Right lobe of liver (tissue), 6 donors: ENCODE data around the gene THEMIS. TPM values are rescaled to one million over a fixed set of nuclear protein-coding genes. Genes with fewer than 3 reads are reported as not detected.

Source experiments
- ATAC-seq, 4 donors: fragments of 200-7000 bp; cut with Tn5 transposase; one replicate each; pipeline ENCODE4 v1.9.1; 2020; ENCODE audit warnings: mild to moderate bottlenecking in 4 of 4, moderate library complexity in 4 of 4
- DNase-seq, 3 donors: peaks; one replicate each; pipeline ENCODE4 v3.0.0-alpha.2; 2020
- H3K27ac ChIP-seq, 3 donors: fragments of 200-600 bp; one replicate each; pipeline ENCODE4 v1.8.0; 2022
- H3K27me3 ChIP-seq, 2 donors: fragments of 200-600 bp; one replicate each; pipeline ENCODE4 v1.8.0; 2022
- H3K36me3 ChIP-seq, 4 donors: fragments of 200-600 bp; sonication (generic) in 1 of 4; one replicate each; pipeline versions ENCODE4 v1.5.1 to v1.8.0; 2017 to 2022; ENCODE audit warnings: control low read depth in 1 of 4
- H3K4me1 ChIP-seq, 4 donors: fragments of 200-600 bp; sonication (generic) in 1 of 4; one replicate each; pipeline versions ENCODE4 v1.5.1 to v1.8.0; 2017 to 2022; ENCODE audit warnings: control low read depth in 1 of 4
- H3K4me3 ChIP-seq, 3 donors: fragments of 200-600 bp; one replicate each; pipeline ENCODE4 v1.8.0; 2022
- H3K9me3 ChIP-seq, 4 donors: fragments of 200-600 bp; sonication (generic) in 1 of 4; one replicate each; pipeline versions ENCODE4 v1.5.1 to v1.8.0; 2017 to 2022; ENCODE audit warnings: control low read depth in 1 of 4
- CTCF ChIP-seq, 4 donors: fragments of 200-600 bp in 3 of 4; fragments of 450-650 bp in 1 of 4; IDR thresholded peaks; one replicate each; pipeline versions ENCODE4 v1.5.1 to v1.8.0; 2016 to 2022; ENCODE audit warnings: antibody characterized with exemption in 4 of 4, mild to moderate bottlenecking in 2 of 4
- POLR2A ChIP-seq: fragments of 450-650 bp; IDR thresholded peaks from one replicate; pipeline ENCODE4 v1.6.1; 2017; ENCODE audit warnings: antibody characterized with exemption, mild to moderate bottlenecking
- WGBS: methylation state at CpG from one replicate; pipeline ENCODE4 v1.1.6; 2018; ENCODE audit warnings: low coverage, low lambda C conversion rate; ENCODE audit not compliant: insufficient coverage; ENCODE audit errors: missing lambda C conversion rate; 5-methylcytosine and 5-hydroxymethylcytosine counted together
- intact Hi-C, 2 donors: fragments of 100-400 bp; cut with DNase I; formaldehyde crosslinking; loops; one replicate each; pipeline versions ENCODE4 v1.11.2 to v1.14.1; 2022
- total RNA-seq, 6 experiments: library from RNA; depleted of rRNA in 2 of 6; stranded (reverse); fragments of >200 nt in 2 of 6; fragmentation: NEBNext Ultra II Directional in 3 of 6; extraction: Animal tissue kit (Norgen Biotek cat#: 25700) in 3 of 6; gene quantifications; one replicate each; pipeline versions ENCODE4 v1.1.0 to v1.2.4, GENCODE V29; 2016 to 2023
- donor health status: DM: no; HTN: yes; CAD: no.
- donor health status: DM: no; HTN: no; CAD: no.
- donor health status: DM: no; HTN: no; CAD: no.
- donor health status: DM: no; HTN: yes; CAD: no.
- donor health status: DM: no; HTN: yes; CAD: no.

THEMIS gene
- total RNA-seq, 6 experiments from 2014 or later: 0.09 to 0.61 (median 0.17) TPM; not detected in 1

GRCh38 chr6:127776320-127776719, 124.5 kb downstream of the THEMIS start:
- WGBS: 25% methylated on average over 2 of the region's 2 CpGs
- intact Hi-C loops: no loop called here
- peaks cover 0 to 3% (median 0%) of the 10 kb centered on the region in 4 donors for H3K36me3 ChIP-seq

GRCh38 chr6:127775371-127775770, 125.5 kb downstream of the THEMIS start:
- H3K27me3 ChIP-seq: no peaks in the 10 kb centered on the region
- DNase-seq (no peak), ATAC-seq (no peak)
- no peaks in the 10 kb centered on the region for H3K9me3 ChIP-seq
- H3K4me3 ChIP-seq: no peak overlapping the region
- intact Hi-C loops: no loop called here
- TF ChIP-seq POLR2A: no peak
- 14% methylated on average over 1 of the region's 1 CpG for WGBS
- H3K36me3 ChIP-seq: peaks cover 0 to 3% (median 0%) of the 10 kb centered on the region in 4 donors
- H3K27ac ChIP-seq: no peak overlapping the region
- H3K4me1 ChIP-seq: no peaks in the 10 kb centered on the region

More at GRCh38 chr6:127776320-127776719, 124.5 kb downstream of the THEMIS start:
- TF ChIP-seq CTCF (IDR thresholded peaks at IDR 0.05) (no peak), POLR2A (no peak)
- no peak overlapping the region for H3K27ac ChIP-seq
- no peak overlapping the region for H3K4me3 ChIP-seq
- no peaks in the 10 kb centered on the region for H3K4me1 ChIP-seq
- no peak for DNase-seq
- H3K9me3 ChIP-seq: no peaks in the 10 kb centered on the region
- H3K27me3 ChIP-seq: no peaks in the 10 kb centered on the region
- no peak for ATAC-seq

GRCh38 chr6:127768745-127769144, 132.1 kb downstream of the THEMIS start:
- Histone ChIP-seq H3K4me1 (no peaks in the 10 kb centered on the region), H3K9me3 (no peaks in the 10 kb centered on the region), H3K36me3 (no peaks in the 10 kb centered on the region), H3K27me3 (no peaks in the 10 kb centered on the region), H3K4me3 (no peak overlapping the region), H3K27ac (no peak overlapping the region)
- no peak for DNase-seq
- intact Hi-C loops: no loop called here
- WGBS: 17% methylated on average over 4 of the region's 4 CpGs
- ATAC-seq: no peak
- TF ChIP-seq POLR2A (no peak), CTCF (IDR thresholded peaks at IDR 0.05) (no peak)

GRCh38 chr6:127768223-127768622, 132.6 kb downstream of the THEMIS start:
- ATAC-seq (no peak), DNase-seq (no peak)
- 30% methylated on average over 3 of the region's 3 CpGs for WGBS
- Histone ChIP-seq H3K36me3 (no peaks in the 10 kb centered on the region), H3K9me3 (no peaks in the 10 kb centered on the region), H3K4me3 (no peak overlapping the region), H3K27ac (no peak overlapping the region), H3K4me1 (no peaks in the 10 kb centered on the region), H3K27me3 (no peaks in the 10 kb centered on the region)
- no peak for TF ChIP-seq POLR2A
- no peak for TF ChIP-seq CTCF (IDR thresholded peaks at IDR 0.05)
- intact Hi-C loops: no loop called here

- H3K36me3 ChIP-seq: no peaks in the 10 kb centered on the region
- WGBS: 95% methylated on average over 2 of the region's 2 CpGs
- intact Hi-C loops: no loop called here
- no peak for ATAC-seq
- no peaks in the 10 kb centered on the region for H3K27me3 ChIP-seq
- H3K4me1 ChIP-seq: no peaks in the 10 kb centered on the region
- TF ChIP-seq POLR2A (no peak), CTCF (IDR thresholded peaks at IDR 0.05) (no peak)
- H3K4me3 ChIP-seq: no peak overlapping the region
- H3K27ac ChIP-seq: no peak overlapping the region
- DNase-seq: no peak
- H3K9me3 ChIP-seq: no peaks in the 10 kb centered on the region
Measured at GRCh38 chr6:127765949-127766348, 134.9 kb downstream of the THEMIS start.
